ENCODE results near the gene SMCP.

SMCP gene

DNA sequence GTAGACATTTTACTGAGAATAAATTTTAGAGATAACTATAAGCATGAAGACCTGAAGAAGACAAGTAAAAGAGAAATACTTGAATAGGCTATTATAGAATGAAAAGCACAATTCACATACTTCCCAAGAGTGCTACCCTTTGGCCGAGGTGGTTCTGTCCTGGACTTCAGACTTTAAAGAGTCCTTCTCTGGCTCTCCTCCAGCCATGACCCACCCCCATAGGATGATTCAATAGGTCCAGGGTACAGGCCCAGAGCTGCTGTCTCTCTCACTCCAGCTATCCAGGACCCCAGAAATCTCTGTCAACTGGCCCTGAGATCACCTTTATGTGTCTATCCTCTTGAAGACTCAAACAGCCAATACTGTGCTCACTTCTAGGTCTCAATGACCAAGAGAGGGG, 1.3 kb upstream of the SMCP start:
- intact Hi-C loops (cut with micrococcal nuclease), result no loop called here
- H3K4me3 Mint-ChIP-seq, result no peak overlapping the region
- no peak overlapping the region for H3K27ac Mint-ChIP-seq
- no peaks in the 10 kb centered on the region for H3K27me3 Mint-ChIP-seq
- H3K4me1 Mint-ChIP-seq (ENCODE audit: low read depth), result no peaks in the 10 kb centered on the region
- no peaks in the 10 kb centered on the region for H3K36me3 Mint-ChIP-seq (ENCODE audit: low read depth)
- no peaks in the 10 kb centered on the region for H3K9me3 Mint-ChIP-seq

DNA sequence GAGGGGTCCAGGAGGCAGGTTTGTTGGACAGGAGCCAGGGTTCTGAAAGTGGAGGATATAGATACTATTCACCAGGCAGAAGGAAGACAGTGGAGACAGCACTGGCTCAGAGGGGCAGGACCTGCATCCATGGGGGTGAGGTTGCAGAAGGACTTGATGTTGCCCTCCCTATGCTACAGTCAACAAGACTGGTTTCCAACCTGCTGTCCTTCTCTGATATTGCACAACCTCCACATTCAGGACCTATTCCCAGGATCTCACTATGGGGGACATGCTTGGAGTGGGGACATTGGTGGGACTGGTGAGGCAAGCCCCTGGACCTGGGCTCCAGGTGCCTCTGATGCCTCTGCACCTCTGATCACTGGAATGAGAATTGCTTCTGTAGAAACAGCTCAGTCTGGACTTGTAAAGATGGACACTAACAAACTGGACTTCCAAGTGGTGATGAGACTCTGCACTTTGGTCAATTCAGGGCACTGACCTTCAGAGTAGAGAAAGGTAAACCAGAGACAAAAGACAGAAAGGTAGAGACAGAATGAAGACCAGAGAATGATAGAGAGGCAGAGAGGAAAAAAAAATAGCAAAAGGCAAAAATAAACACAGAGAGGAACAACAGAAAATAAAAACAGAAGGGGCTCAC, 1.6 kb downstream of the SMCP start:
- H3K36me3 Mint-ChIP-seq (ENCODE audit: low read depth), result no peaks in the 10 kb centered on the region
- H3K4me3 Mint-ChIP-seq, result no peak overlapping the region
- H3K9me3 Mint-ChIP-seq, result no peaks in the 10 kb centered on the region
- H3K27me3 Mint-ChIP-seq, result no peaks in the 10 kb centered on the region
- intact Hi-C loops (cut with micrococcal nuclease), result no loop called here
- H3K4me1 Mint-ChIP-seq (ENCODE audit: low read depth), result peaks cover 4% of the 10 kb centered on the region
- H3K27ac Mint-ChIP-seq, result no peak overlapping the region

DNA sequence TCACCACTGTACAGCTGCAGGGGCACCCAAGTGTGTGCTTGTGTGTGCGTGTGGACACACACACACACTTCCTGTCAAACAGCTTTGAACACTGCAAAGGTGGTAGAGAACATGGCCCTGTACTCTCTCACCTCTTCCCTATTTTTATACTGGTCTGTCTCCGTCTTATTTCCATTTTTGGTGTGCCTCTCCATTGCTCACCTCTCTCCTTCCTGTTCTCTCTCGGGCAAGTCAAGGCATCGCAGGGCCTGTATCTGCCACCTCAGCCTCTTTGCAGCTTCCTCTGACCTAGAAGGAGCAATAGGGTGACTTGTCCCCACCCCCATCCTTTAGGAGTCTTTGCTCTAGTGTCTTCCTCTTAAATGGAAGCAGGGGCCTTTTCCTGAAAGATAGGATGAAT, 2.2 kb downstream of the SMCP start:
- Mint-ChIP-seq H3K9me3 (no peaks in the 10 kb centered on the region), H3K4me1 (ENCODE audit: low read depth) (peaks cover 4% of the 10 kb centered on the region), H3K27me3 (no peaks in the 10 kb centered on the region), H3K36me3 (ENCODE audit: low read depth) (no peaks in the 10 kb centered on the region), H3K27ac (no peak overlapping the region), H3K4me3 (no peak overlapping the region)
- intact Hi-C loops (cut with micrococcal nuclease), result no loop called here

DNA sequence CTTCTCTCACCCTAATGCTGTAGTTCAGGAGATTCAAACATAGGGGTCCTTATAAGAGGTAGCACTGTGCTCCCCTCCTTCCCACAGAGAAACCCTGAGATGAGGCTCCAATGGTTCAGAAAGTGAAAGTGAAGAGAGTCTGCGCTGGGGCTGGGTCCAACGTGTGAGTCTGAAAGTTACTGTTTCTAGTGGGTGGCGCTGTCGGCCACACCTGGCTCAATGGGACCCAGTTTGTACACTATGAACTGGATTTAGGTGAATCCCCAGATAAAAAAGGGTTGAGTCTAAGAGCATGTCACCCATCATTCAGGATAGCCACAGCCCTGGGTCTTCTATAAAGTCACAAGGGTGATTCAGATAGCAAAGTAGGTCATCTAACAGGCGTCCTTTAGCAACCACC, 2.8 kb downstream of the SMCP start:
- no peaks in the 10 kb centered on the region for H3K27me3 Mint-ChIP-seq
- peaks cover 4% of the 10 kb centered on the region for H3K4me1 Mint-ChIP-seq (ENCODE audit: low read depth)
- no peaks in the 10 kb centered on the region for H3K36me3 Mint-ChIP-seq (ENCODE audit: low read depth)
- H3K27ac Mint-ChIP-seq, result no peak overlapping the region
- H3K9me3 Mint-ChIP-seq, result no peaks in the 10 kb centered on the region
- intact Hi-C loops (cut with micrococcal nuclease), result no loop called here
- H3K4me3 Mint-ChIP-seq, result no peak overlapping the region

DNA sequence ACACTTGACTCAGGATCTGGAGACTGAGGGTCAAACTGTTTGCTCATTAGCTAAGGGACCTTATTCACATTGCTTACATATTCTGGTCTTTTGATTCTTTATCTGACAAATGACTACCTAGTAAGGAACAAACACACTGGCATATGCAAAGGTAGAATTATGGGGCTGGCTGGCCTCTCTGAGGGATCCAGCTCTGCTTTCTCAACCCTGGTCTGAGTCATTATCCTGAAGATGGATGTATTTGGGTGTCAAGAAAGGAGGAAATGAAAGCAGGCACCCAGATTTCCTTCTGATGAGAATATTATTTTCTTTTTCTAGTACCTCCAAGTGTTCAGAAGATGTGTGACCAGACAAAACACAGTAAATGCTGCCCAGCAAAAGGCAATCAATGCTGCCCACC, 6.0 kb downstream of the SMCP start:
- no peaks in the 10 kb centered on the region for H3K36me3 Mint-ChIP-seq (ENCODE audit: low read depth)
- H3K27me3 Mint-ChIP-seq, result peaks cover 6% of the 10 kb centered on the region
- H3K4me3 Mint-ChIP-seq, result no peak overlapping the region
- intact Hi-C loops (cut with micrococcal nuclease), result no loop called here
- no peaks in the 10 kb centered on the region for H3K9me3 Mint-ChIP-seq
- H3K4me1 Mint-ChIP-seq (ENCODE audit: low read depth), result peaks cover 4% of the 10 kb centered on the region
- H3K27ac Mint-ChIP-seq, result no peak overlapping the region

DNA sequence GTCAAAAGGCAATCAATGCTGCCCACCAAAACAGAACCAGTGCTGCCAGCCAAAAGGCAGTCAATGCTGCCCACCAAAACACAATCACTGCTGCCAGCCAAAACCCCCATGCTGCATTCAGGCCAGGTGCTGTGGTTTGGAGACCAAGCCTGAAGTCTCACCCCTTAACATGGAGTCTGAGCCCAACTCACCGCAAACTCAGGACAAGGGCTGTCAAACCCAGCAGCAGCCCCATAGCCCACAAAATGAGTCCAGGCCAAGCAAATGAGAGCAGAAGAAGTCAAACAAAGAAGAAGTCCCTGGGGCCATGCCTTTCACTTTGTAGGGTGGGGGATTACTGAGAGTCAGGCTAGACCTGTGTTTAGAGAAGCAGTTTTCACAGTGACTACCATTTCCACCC, 6.4 kb downstream of the SMCP start:
- Mint-ChIP-seq H3K27ac (no peak overlapping the region), H3K27me3 (peaks cover 6% of the 10 kb centered on the region), H3K4me1 (ENCODE audit: low read depth) (peaks cover 4% of the 10 kb centered on the region), H3K9me3 (no peaks in the 10 kb centered on the region), H3K36me3 (ENCODE audit: low read depth) (no peaks in the 10 kb centered on the region), H3K4me3 (no peak overlapping the region)
- intact Hi-C loops (cut with micrococcal nuclease), result no loop called here

DNA sequence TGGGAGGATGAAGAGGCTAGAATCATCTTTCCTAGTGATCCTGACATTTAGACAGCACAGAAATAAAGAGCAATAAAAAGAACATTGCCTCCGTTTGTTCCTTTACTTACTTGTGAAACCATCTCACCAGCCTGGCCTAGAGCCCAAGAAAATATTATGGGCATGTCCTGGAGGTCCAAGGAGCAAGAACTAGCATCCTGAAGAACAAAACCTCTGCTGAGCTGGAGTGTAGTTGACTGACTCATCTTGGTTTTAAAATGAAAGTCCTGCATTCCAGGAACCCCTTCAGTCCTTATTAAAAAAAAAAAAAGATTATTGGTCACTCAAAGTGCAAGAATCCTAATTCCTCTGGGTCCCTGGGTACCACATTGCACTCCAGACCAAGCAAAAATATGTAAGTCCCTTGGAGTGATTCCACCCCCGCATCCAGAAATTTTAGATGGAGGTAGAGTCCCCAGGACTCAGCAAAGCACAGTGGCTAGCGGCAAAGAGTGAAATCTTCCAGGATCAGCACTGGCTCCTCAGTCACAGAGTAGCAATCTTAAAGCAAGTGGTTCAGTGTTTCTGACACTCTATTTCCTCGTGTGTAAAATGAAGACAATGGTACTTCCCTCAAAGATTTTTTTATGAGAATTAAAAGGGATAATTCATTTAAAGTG, 7.0 kb downstream of the SMCP start:
- no peaks in the 10 kb centered on the region for H3K9me3 Mint-ChIP-seq
- H3K27me3 Mint-ChIP-seq, result peaks cover 8% of the 10 kb centered on the region
- intact Hi-C loops (cut with micrococcal nuclease), result no loop called here
- H3K4me1 Mint-ChIP-seq (ENCODE audit: low read depth), result peaks cover 4% of the 10 kb centered on the region
- no peaks in the 10 kb centered on the region for H3K36me3 Mint-ChIP-seq (ENCODE audit: low read depth)
- H3K27ac Mint-ChIP-seq, result no peak overlapping the region
- H3K4me3 Mint-ChIP-seq, result no peak overlapping the region

DNA sequence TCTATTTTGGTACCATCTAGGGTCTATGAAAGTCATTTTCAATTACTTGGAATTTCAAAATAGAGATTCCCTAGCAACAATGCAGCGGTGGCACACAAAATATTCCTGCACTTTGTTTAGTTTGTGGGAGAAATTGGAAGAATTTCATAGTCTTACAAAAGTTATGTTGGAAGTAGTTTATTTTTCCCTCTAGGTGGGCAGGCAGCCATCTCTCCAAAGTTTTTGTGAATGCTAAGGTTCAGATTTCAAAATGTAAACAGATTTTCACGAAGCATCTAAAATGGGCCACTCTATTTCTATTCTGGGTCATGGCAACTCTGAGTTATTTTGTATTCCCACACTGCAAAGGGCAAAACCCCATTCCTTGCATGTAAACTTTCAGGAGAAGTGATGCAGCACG, 8.0 kb downstream of the SMCP start:
- Mint-ChIP-seq H3K27ac (no peak overlapping the region), H3K9me3 (no peaks in the 10 kb centered on the region), H3K27me3 (peaks cover 12% of the 10 kb centered on the region), H3K4me1 (ENCODE audit: low read depth) (peaks cover 4% of the 10 kb centered on the region), H3K4me3 (no peak overlapping the region), H3K36me3 (ENCODE audit: low read depth) (no peaks in the 10 kb centered on the region)
- intact Hi-C loops (cut with micrococcal nuclease), result no loop called here

DNA sequence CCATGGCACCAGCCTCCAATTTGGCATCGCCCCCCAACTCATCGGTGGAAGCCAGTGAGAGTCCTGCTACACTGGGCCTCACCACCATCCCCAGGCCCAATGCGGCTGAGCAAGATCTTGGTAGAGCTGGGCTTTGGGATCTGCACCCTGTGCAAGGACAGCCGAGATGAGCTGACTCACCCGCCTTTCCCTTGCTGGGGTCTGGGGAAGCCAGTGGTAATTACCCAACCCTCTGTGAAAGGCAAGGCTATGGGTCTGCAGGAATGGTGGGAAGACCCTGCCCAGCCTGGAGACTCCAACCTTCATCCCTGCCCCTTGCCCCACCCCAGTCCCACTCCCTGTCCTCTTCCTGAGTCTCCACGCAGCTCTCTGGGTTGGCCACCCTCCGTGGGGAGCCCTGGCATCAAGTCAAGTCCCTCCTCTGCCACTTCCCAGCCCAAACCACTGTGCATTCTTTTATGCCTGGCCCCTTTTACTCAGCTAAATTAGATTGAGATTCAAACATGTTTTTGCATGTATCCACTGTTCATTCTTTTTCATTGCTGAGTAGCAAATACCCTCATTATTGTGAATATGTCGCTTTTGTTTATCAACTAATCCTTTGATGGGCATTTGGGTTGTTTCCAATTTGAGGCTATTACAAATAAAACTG, 8.8 kb downstream of the SMCP start:
- no peak overlapping the region for H3K4me3 Mint-ChIP-seq
- H3K27ac Mint-ChIP-seq, result no peak overlapping the region
- no peaks in the 10 kb centered on the region for H3K36me3 Mint-ChIP-seq (ENCODE audit: low read depth)
- intact Hi-C loops (cut with micrococcal nuclease), result no loop called here
- H3K4me1 Mint-ChIP-seq (ENCODE audit: low read depth), result peaks cover 4% of the 10 kb centered on the region
- no peaks in the 10 kb centered on the region for H3K9me3 Mint-ChIP-seq
- peaks cover 12% of the 10 kb centered on the region for H3K27me3 Mint-ChIP-seq

DNA sequence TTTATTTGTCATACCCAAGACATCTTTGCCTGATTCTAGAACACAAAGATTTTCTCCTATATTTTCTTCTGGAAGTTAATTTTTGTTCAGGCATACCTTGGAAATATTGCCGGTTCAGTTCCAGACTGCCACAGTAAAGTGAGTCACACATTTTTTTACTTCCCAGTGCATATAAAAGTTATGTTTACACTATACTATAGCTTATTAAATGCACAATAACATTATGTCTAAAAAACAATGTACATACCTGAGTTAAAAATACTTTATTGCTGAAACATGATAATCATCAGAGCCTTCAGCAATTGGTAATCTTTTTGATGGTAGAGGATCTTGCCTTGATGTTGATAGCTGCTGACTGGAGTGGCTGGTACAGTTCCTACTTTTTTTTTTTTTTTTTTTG, 10.0 kb downstream of the SMCP start:
- Mint-ChIP-seq H3K27ac (no peak overlapping the region), H3K4me3 (no peak overlapping the region), H3K36me3 (ENCODE audit: low read depth) (no peaks in the 10 kb centered on the region), H3K27me3 (peaks cover 15% of the 10 kb centered on the region), H3K9me3 (no peaks in the 10 kb centered on the region), H3K4me1 (ENCODE audit: low read depth) (peaks cover 4% of the 10 kb centered on the region)
- intact Hi-C loops (cut with micrococcal nuclease), result no loop called here

DNA sequence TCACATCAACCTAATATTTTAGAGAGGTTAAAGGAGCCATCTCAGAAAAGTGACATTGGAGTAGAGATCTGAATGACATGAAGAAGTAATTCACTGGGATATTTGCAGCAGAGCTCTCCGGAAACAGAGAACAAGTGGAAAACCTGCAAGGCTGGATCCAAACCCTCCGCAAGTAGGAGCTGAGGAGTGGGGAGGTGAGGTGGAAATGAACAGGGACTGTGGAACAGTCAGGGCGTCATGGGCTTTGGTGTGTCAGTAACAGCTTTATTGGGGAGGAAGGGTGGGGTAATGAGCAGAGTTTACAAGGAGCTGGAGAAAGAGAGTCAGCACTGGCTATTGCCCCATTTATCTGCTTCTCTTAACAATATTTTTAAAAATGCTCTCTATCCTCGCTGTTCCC, 20.9 kb downstream of the SMCP start:
- H3K27ac Mint-ChIP-seq, result no peak overlapping the region

DNA sequence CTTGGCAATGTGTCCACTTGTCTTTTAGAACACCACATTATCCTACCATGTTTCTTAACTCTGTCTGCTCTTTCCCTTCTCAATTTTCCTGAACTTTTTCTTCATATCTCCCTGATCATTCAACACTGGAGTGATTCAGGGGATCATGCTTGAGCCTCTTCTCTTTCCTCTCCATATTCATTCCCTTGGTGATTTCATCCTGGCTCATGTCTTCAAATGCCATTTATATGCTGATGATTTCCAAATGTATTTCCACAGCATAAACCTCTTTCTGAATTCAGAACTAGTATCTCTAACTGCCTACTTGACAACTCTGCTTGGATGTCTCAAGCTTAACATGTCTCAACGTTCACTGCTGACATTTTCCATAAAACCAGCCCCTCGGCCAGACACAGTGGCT, 21.8 kb downstream of the SMCP start:
- Mint-ChIP-seq H3K9me3 (no peaks in the 10 kb centered on the region), H3K27me3 (peaks cover 14% of the 10 kb centered on the region), H3K27ac (no peak overlapping the region), H3K36me3 (ENCODE audit: low read depth) (no peaks in the 10 kb centered on the region), H3K4me3 (no peak overlapping the region), H3K4me1 (ENCODE audit: low read depth) (no peaks in the 10 kb centered on the region)
- intact Hi-C loops (cut with micrococcal nuclease), result no loop called here

More for the DNA sequence above, 20.9 kb downstream of the SMCP start:
- Mint-ChIP-seq H3K9me3 (no peaks in the 10 kb centered on the region), H3K4me1 (ENCODE audit: low read depth) (no peaks in the 10 kb centered on the region), H3K36me3 (ENCODE audit: low read depth) (no peaks in the 10 kb centered on the region), H3K27me3 (peaks cover 17% of the 10 kb centered on the region), H3K4me3 (no peak overlapping the region)
- intact Hi-C loops (cut with micrococcal nuclease), result no loop called here

DNA sequence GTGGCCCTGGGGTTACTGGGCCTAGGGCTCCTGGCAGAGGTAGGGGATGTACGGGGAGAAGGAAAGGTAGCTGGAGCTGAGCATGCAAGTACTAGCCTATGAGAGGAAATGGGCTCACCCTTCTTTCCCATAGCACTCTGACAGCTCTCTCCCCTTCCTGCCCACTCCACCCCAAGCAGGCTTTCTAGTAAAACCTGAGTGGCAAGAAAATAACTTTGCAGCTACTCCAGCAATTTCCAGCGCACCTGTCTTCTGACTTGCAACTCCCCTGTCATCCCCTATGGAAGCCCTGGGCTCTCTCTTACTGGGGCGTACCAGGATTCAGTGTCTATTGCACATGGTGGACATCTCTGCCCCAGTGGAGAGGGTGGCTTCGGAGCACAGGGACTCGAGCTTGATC, 23.5 kb downstream of the SMCP start:
- no peak overlapping the region for H3K4me3 Mint-ChIP-seq
- intact Hi-C loops (cut with micrococcal nuclease), result no loop called here
- no peak overlapping the region for H3K27ac Mint-ChIP-seq

DNA sequence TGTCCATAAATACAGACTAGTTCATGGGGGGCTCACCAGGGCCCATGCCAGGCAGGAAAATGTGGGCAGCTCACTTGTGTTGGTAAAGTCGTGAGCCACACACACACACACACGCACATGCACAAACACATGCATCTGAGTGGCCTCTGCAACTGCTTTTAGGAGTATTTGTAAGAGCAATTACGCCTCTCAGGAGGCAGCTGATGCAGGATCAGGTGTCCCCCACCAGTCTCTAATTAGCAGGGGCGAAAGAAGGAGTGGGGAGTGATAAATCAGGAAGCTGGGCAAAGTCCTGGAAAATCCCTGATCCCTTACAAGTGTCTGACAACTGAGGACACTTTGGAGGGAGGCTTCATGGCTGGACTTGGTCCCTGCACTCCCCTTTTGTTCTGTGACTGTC, 24.5 kb downstream of the SMCP start:
- Mint-ChIP-seq H3K4me1 (ENCODE audit: low read depth) (no peaks in the 10 kb centered on the region), H3K9me3 (no peaks in the 10 kb centered on the region), H3K36me3 (ENCODE audit: low read depth) (no peaks in the 10 kb centered on the region), H3K27ac (no peak overlapping the region), H3K4me3 (no peak overlapping the region), H3K27me3 (peaks cover 10% of the 10 kb centered on the region)
- intact Hi-C loops (cut with micrococcal nuclease), result no loop called here

More for the DNA sequence above, 23.5 kb downstream of the SMCP start:
- H3K4me1 Mint-ChIP-seq (ENCODE audit: low read depth), result no peaks in the 10 kb centered on the region
- no peaks in the 10 kb centered on the region for H3K9me3 Mint-ChIP-seq
- H3K36me3 Mint-ChIP-seq (ENCODE audit: low read depth), result no peaks in the 10 kb centered on the region
- peaks cover 10% of the 10 kb centered on the region for H3K27me3 Mint-ChIP-seq
